ENCODE results near the gene OR51B2. TPM values are rescaled to one million over a fixed set of nuclear protein-coding genes. Genes with fewer than 3 reads are reported as not detected.
"Not testable (repeated sequence)": the region's sequence is repeated elsewhere in the genome, so short reads cannot be mapped to it uniquely, and the experiment has no call there.

The OR51B2 gene
- total RNA-seq, 1 donor from 2014 or later, result not detected

- Histone ChIP-seq H3K36me3 (ENCODE audit: control insufficient read depth, insufficient read depth, low read length) (no peaks in the 10 kb centered on the region), H3K27me3 (ENCODE audit: control insufficient read depth, insufficient read depth, low read length) (no peaks in the 10 kb centered on the region)
- TF ChIP-seq CTCF (IDR thresholded peaks at IDR 0.05; ENCODE audit: insufficient read depth, low read length, poor library complexity, severe bottlenecking), result no peak
These were observed 20.5 kb downstream of the OR51B2 start for GRCh38 chr11:5303626-5304025.

GRCh38 chr11:5301846-5302245, 22.3 kb downstream of the OR51B2 start, which contains the start of gene OR51B4:
Gene OR51B4, minus strand, starts transcription at chr11:5301946. Its CDS starts 0 bp downstream, at chr11:5301946.
- no peaks in the 10 kb centered on the region for H3K36me3 ChIP-seq (ENCODE audit: control insufficient read depth, insufficient read depth, low read length)
- DNase-seq (ENCODE audit: low read depth), result no peak
- TF ChIP-seq CTCF (IDR thresholded peaks at IDR 0.05; ENCODE audit: insufficient read depth, low read length, poor library complexity, severe bottlenecking), result no peak
- H3K4me3 ChIP-seq (ENCODE audit: low read depth, low read length), result no peak within 1 kb of the TSS
- no peaks in the 10 kb centered on the region for H3K27me3 ChIP-seq (ENCODE audit: control insufficient read depth, insufficient read depth, low read length)

More at GRCh38 chr11:5303626-5304025, 20.5 kb downstream of the OR51B2 start:
- no peak for DNase-seq (ENCODE audit: low read depth)
- H3K4me3 ChIP-seq (ENCODE audit: low read depth, low read length), result no peak overlapping the region

- DNase-seq (ENCODE audit: low read depth), result no peak
- Histone ChIP-seq H3K27me3 (ENCODE audit: control insufficient read depth, insufficient read depth, low read length) (no peaks in the 10 kb centered on the region), H3K36me3 (ENCODE audit: control insufficient read depth, insufficient read depth, low read length) (no peaks in the 10 kb centered on the region), H3K4me3 (ENCODE audit: low read depth, low read length) (no peak overlapping the region)
- TF ChIP-seq CTCF (IDR thresholded peaks at IDR 0.05; ENCODE audit: insufficient read depth, low read length, poor library complexity, severe bottlenecking), result no peak
These were observed 23.8 kb downstream of the OR51B2 start for GRCh38 chr11:5300251-5300650.

- no peak for DNase-seq (ENCODE audit: low read depth)
- TF ChIP-seq CTCF (IDR thresholded peaks at IDR 0.05; ENCODE audit: insufficient read depth, low read length, poor library complexity, severe bottlenecking), result no peak
- H3K4me3 ChIP-seq (ENCODE audit: low read depth, low read length), result no peak overlapping the region
- H3K27me3 ChIP-seq (ENCODE audit: control insufficient read depth, insufficient read depth, low read length), result no peaks in the 10 kb centered on the region
- H3K36me3 ChIP-seq (ENCODE audit: control insufficient read depth, insufficient read depth, low read length), result no peaks in the 10 kb centered on the region
These were observed 25.6 kb downstream of the OR51B2 start for GRCh38 chr11:5298451-5298850.

- H3K36me3 ChIP-seq (ENCODE audit: control insufficient read depth, insufficient read depth, low read length), result no peaks in the 10 kb centered on the region
- no peak for TF ChIP-seq CTCF (IDR thresholded peaks at IDR 0.05; ENCODE audit: insufficient read depth, low read length, poor library complexity, severe bottlenecking)
- H3K27me3 ChIP-seq (ENCODE audit: control insufficient read depth, insufficient read depth, low read length), result no peaks in the 10 kb centered on the region
- no peak overlapping the region for H3K4me3 ChIP-seq (ENCODE audit: low read depth, low read length)
- no peak for DNase-seq (ENCODE audit: low read depth)
These were observed 26.3 kb downstream of the OR51B2 start for GRCh38 chr11:5297721-5298323.

- not testable (repeated sequence) for H3K27me3 ChIP-seq (ENCODE audit: control insufficient read depth, insufficient read depth, low read length); H3K4me3 ChIP-seq (ENCODE audit: low read depth, low read length); H3K36me3 ChIP-seq (ENCODE audit: control insufficient read depth, insufficient read depth, low read length); DNase-seq (ENCODE audit: low read depth)
These were observed 29.6 kb downstream of the OR51B2 start for GRCh38 chr11:5294342-5294995.

Measured in kidney epithelial cell (primary cell).